A549 (cell line): ENCODE data around the gene SLITRK6. TPM values are rescaled to one million over a fixed set of nuclear protein-coding genes. Genes with fewer than 3 reads are reported as not detected.
A peak's percentile ranks its signal among the peaks of the same experiment; 100 is the strongest.

Experiments
- ATAC-seq, 2 experiments: fragments of 200-7000 bp in 1 of 2; fragments of >200 bp in 1 of 2; cut with Nextera tagmentation in 1 of 2; cut with Tn5 transposase in 1 of 2; 3 replicates each; pipeline versions ENCODE4 v1.8.0 to v1.9.1; 2018 to 2020; ENCODE audit warnings: mild to moderate bottlenecking in 1 of 2, moderate library complexity in 1 of 2
- CTCF ChIA-PET: fragments of 300-600 bp; sonication (Branson Sonifier 250); formaldehyde crosslinking; extraction: SDS; loops from one replicate; lab custom pipeline; 2021; ENCODE audit warnings: antibody characterized with exemption, inconsistent platforms; lab: Yijun Ruan, JAX
- POLR2A ChIA-PET: fragments of 350-600 bp; formaldehyde crosslinking; extraction: SDS; loops from one replicate; lab custom pipeline; 2021; ENCODE audit warnings: antibody characterized with exemption, inconsistent platforms; lab: Yijun Ruan, JAX
- DNase-seq, 2 experiments: peaks; one replicate each; pipeline versions ENCODE4 v3.0.0 to v3.0.0-alpha.2; 2011 to 2016; ENCODE audit warnings: low read depth in 1 of 2, low spot score in 1 of 2
- FAIRE-seq: peaks from 2 replicates; lab custom pipeline; 2011; peaks lifted over from hg19 to GRCh38; lab: Jason Lieb, UNC
- H3K27ac ChIP-seq, 2 experiments: fragments of >200 bp; sonication (Bioruptor Twin); formaldehyde crosslinking; 3 replicates each; pipeline ENCODE4 v1.5.1; 2016 to 2017
- H3K4me1 ChIP-seq: fragments of >200 bp; sonication (Bioruptor Twin); formaldehyde crosslinking; 3 replicates; pipeline ENCODE4 v1.6.1; 2016
- H3K4me2 ChIP-seq: fragments of >200 bp; sonication (Bioruptor Twin); formaldehyde crosslinking; 3 replicates; pipeline ENCODE4 v1.6.1; 2016
- H3K4me3 ChIP-seq: fragments of >200 bp; sonication (Bioruptor Twin); formaldehyde crosslinking; 3 replicates; pipeline ENCODE4 v1.5.1; 2016
- H3K9me3 ChIP-seq: fragments of >200 bp; sonication (Bioruptor Twin); formaldehyde crosslinking; 3 replicates; pipeline ENCODE4 v1.6.1; 2016
- BCL3 ChIP-seq: fragments of >200 bp; sonication (Bioruptor Twin); formaldehyde crosslinking; IDR thresholded peaks from 3 replicates; pipeline ENCODE4 v1.6.1; 2016
- BHLHE40 ChIP-seq: IDR thresholded peaks from 2 replicates; pipeline ENCODE4 v1.6.1; 2012; ENCODE audit warnings: low read depth, low read length, inconsistent platforms
- CBX2 ChIP-seq: fragments of 200-600 bp; sonication (generic); IDR thresholded peaks from 2 replicates; pipeline ENCODE4 v1.6.1; 2016; ENCODE audit warnings: low read depth, mild to moderate bottlenecking, borderline replicate concordance
- CHD2 ChIP-seq: fragments of 150-350 bp; IDR thresholded peaks from 2 replicates; pipeline ENCODE4 v1.6.1; 2014; ENCODE audit warnings: low read length; ENCODE audit not compliant: partially characterized antibody
- EHMT2 ChIP-seq: fragments of 200-600 bp; sonication (generic); IDR thresholded peaks from 2 replicates; pipeline ENCODE4 v1.6.1; 2016; ENCODE audit warnings: antibody characterized with exemption, low read depth, mild to moderate bottlenecking, moderate library complexity
- FOSL2 ChIP-seq, 2 experiments: fragments of 450-650 bp in 1 of 2; fragments of >200 bp in 1 of 2; sonication (Bioruptor Twin) in 1 of 2; formaldehyde crosslinking; IDR thresholded peaks; 2 replicates each; pipeline versions ENCODE4 v1.5.0 to v1.6.1; 2016 to 2020; ENCODE audit warnings: mild to moderate bottlenecking in 1 of 2, moderate library complexity in 1 of 2
- FOXS1 ChIP-seq: fragments of 250-450 bp; sonication (Bioruptor Pico); IDR thresholded peaks from 2 replicates; pipeline ENCODE4 v1.5.0; 2020; ENCODE audit warnings: mild to moderate bottlenecking, moderate library complexity
- GATA3 ChIP-seq: IDR thresholded peaks from 2 replicates; pipeline ENCODE4 v1.6.1; 2012; ENCODE audit warnings: borderline replicate concordance
- HOXA7 ChIP-seq: fragments of 250-450 bp; sonication (Bioruptor Pico); IDR thresholded peaks from 2 replicates; pipeline ENCODE4 v1.5.0; 2020; ENCODE audit warnings: mild to moderate bottlenecking, moderate library complexity
- KDM1A ChIP-seq: fragments of 200-600 bp; sonication (generic); IDR thresholded peaks from 2 replicates; pipeline ENCODE4 v1.6.1; 2016; ENCODE audit warnings: low read depth, mild to moderate bottlenecking
- MYC ChIP-seq: IDR thresholded peaks from 2 replicates; pipeline ENCODE4 v1.6.1; 2012; ENCODE audit warnings: mild to moderate bottlenecking, inconsistent platforms, low read length, improper control_type of control experiment, borderline replicate concordance
- NFE2L2 ChIP-seq: fragments of 150-350 bp; conservative IDR thresholded peaks from 2 replicates; pipeline ENCODE4 v1.6.1; 2014; ENCODE audit warnings: low read length
- POLR2A ChIP-seq: IDR thresholded peaks from 2 replicates; pipeline ENCODE4 v1.6.1; 2012; ENCODE audit warnings: mild to moderate bottlenecking, low read length
- POLR2AphosphoS2 ChIP-seq: conservative IDR thresholded peaks from 2 replicates; pipeline ENCODE4 v1.6.1; 2012; ENCODE audit warnings: low read length, improper control_type of control experiment, inconsistent platforms
- RAD21 ChIP-seq, 2 experiments: fragments of >200 bp in 1 of 2; sonication (Bioruptor Twin) in 1 of 2; formaldehyde crosslinking in 1 of 2; IDR thresholded peaks in 1 of 2; conservative IDR thresholded peaks in 1 of 2; 2 replicates in 1 of 2; 3 replicates in 1 of 2; pipeline ENCODE4 v1.6.1; 2012 to 2018; ENCODE audit warnings: inconsistent platforms in 1 of 2
- RCOR1 ChIP-seq: fragments of 150-350 bp; IDR thresholded peaks from 2 replicates; pipeline ENCODE4 v1.6.1; 2014; ENCODE audit warnings: antibody characterized with exemption, low read length, low read depth
- REST ChIP-seq: fragments of 200-600 bp; sonication (generic); IDR thresholded peaks from 2 replicates; pipeline ENCODE4 v1.6.1; 2016; ENCODE audit warnings: antibody characterized with exemption, mild to moderate bottlenecking, moderate library complexity
- SMC3 ChIP-seq: fragments of >200 bp; sonication (Bioruptor Twin); formaldehyde crosslinking; IDR thresholded peaks from 3 replicates; pipeline ENCODE4 v1.6.1; 2018; ENCODE audit warnings: inconsistent platforms
- WGBS: methylation state at CpG from one replicate; pipeline ENCODE4 v1.1.6; 2017; ENCODE audit errors: missing lambda C conversion rate; 5-methylcytosine and 5-hydroxymethylcytosine counted together
- polyA plus RNA-seq, 4 experiments: library from polyadenylated mRNA; depleted of rRNA in 3 of 4; stranded (reverse); fragments of >200 nt; fragmentation: RNase III in 1 of 4; extraction: RNeasy Plus Mini Kit Qiagen cat#74134 plus additional on column Dnase treatment in 1 of 4; gene quantifications; 2 replicates in 3 of 4; 3 replicates in 1 of 4; pipeline ENCODE4 v1.2.3, GENCODE V29; 2011 to 2017
- TF ChIP-seq, protein P1 (sequence below): fragments of >200 bp; sonication (Bioruptor Twin); formaldehyde crosslinking; IDR thresholded peaks from 3 replicates; pipeline ENCODE4 v1.5.1; 2016
- TF ChIP-seq, protein P2 (sequence below): IDR thresholded peaks from 2 replicates; pipeline ENCODE4 v1.6.1; 2012
- TF ChIP-seq, protein P3 (sequence below): fragments of 150-350 bp; IDR thresholded peaks from 2 replicates; pipeline ENCODE4 v1.6.1; 2014; ENCODE audit warnings: low read depth, mild to moderate bottlenecking, low read length

SLITRK6 gene
- polyA plus RNA-seq, 2 of the 4 experiments (the other 2 are of a cell fraction) = 0.66 to 18.2 TPM

DNA sequence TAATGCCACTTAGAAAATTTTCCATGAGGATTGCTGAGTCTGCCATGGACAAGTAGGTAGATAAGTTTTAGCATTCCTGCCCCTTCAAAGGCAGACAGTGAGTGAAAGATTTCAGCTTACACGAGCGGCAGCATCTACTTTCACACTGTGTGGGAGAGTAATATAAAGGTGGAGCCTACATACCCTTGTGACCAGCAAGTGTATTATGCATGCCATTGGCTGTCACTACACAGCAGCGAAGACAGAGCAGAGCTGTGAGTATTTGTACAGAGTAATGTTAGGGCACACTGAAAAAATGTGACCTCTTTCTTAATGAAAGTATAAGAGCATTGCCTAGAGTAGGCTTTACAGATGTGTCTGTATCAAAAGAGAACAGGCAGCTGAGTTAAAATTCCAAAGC is 14.0 kb downstream of the SLITRK6 start:
- no peak for DNase-seq
- WGBS = 70% methylated on average over 3 of the region's 3 CpGs
- no peak for ATAC-seq
- H3K9me3 ChIP-seq = no peaks in the 10 kb centered on the region
- FAIRE-seq = no peak
- H3K4me2 ChIP-seq = no peak overlapping the region
- POLR2A ChIA-PET = no interaction called here
- H3K4me1 ChIP-seq = no peaks in the 10 kb centered on the region
- CTCF ChIA-PET = no interaction called here
- no peak for TF ChIP-seq MYC
- no peak for TF ChIP-seq FOXS1 (CRISPR knock-in tag)
- no peak for TF ChIP-seq BHLHE40
- no peak overlapping the region for H3K4me3 ChIP-seq
- H3K27ac ChIP-seq = no peak overlapping the region

DNA sequence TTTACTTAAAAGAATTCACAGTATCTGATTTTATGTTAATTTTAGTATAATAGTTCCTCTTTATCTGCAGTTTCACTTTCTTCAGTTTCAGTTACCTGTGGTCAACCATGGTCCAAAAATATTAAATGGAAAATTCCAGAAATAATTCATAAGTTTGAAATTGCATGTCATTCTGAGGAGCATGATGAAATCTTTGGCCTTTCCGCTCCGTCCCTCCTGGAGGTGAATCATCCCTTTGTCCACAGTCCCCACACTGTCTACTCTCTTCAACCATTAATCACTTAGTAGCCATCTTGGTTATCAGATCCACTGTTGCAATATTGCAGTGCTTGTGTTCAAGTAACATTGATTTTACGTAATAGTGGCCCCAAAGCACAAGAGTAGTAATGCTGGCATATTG is 26.9 kb downstream of the SLITRK6 start:
- no peak for TF ChIP-seq FOSL2 (IDR thresholded peaks at IDR 0.05)
- peak; percentile 45 for TF ChIP-seq FOSL2 (CRISPR knock-in tag; IDR thresholded peaks at IDR 0.05)
- TF ChIP-seq, protein P1, sequence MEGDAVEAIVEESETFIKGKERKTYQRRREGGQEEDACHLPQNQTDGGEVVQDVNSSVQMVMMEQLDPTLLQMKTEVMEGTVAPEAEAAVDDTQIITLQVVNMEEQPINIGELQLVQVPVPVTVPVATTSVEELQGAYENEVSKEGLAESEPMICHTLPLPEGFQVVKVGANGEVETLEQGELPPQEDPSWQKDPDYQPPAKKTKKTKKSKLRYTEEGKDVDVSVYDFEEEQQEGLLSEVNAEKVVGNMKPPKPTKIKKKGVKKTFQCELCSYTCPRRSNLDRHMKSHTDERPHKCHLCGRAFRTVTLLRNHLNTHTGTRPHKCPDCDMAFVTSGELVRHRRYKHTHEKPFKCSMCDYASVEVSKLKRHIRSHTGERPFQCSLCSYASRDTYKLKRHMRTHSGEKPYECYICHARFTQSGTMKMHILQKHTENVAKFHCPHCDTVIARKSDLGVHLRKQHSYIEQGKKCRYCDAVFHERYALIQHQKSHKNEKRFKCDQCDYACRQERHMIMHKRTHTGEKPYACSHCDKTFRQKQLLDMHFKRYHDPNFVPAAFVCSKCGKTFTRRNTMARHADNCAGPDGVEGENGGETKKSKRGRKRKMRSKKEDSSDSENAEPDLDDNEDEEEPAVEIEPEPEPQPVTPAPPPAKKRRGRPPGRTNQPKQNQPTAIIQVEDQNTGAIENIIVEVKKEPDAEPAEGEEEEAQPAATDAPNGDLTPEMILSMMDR = no peak
- FAIRE-seq (no peak), DNase-seq (peak in 1 of 2 experiments; percentile 58), ATAC-seq (peak in 1 of 2 experiments; percentile 73; a peak in 3 of 6 replicates)
- WGBS = 43% methylated on average over 3 of the region's 3 CpGs
- ChIA-PET CTCF (no interaction called here), POLR2A (no interaction called here)
- H3K9me3 ChIP-seq = no peaks in the 10 kb centered on the region
- no peak overlapping the region; a peak in 2 of 6 replicates for H3K27ac ChIP-seq
- H3K4me2 ChIP-seq = no peak overlapping the region; the same call in 1 of the 3 replicates
- H3K4me3 ChIP-seq = no peak overlapping the region
- H3K4me1 ChIP-seq = peaks cover 4% of the 10 kb centered on the region; the same call in 1 of the 3 replicates

DNA sequence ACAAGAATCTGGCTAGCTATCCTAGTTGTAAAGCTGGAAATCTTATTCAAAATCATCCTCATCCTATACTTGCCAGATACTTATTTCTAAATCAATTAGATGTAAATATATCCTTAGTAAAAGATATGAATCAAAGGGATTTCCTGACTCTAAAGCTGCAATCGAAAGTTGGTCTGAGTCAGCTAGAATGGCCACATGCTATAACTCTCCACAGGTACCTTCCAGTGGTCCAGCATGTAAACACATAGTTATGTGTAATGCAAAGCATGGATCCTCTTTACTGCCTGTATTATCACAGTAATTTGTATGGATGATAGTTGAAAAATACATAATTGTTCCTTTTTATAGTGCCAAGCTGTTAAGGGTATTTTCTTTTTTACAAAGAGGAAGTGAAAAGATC is 27.4 kb downstream of the SLITRK6 start:
- no peak for TF ChIP-seq RAD21 (conservative IDR thresholded peaks at IDR 0.05 in 1 of 2, IDR thresholded peaks at IDR 0.05 in 1 of 2)
- TF ChIP-seq RCOR1 = no peak
- no peak for TF ChIP-seq POLR2AphosphoS2
- no peak for TF ChIP-seq NFE2L2
- no peak for TF ChIP-seq GATA3
- no peak for TF ChIP-seq EHMT2
- no peak for TF ChIP-seq BHLHE40
- TF ChIP-seq, protein P2, sequence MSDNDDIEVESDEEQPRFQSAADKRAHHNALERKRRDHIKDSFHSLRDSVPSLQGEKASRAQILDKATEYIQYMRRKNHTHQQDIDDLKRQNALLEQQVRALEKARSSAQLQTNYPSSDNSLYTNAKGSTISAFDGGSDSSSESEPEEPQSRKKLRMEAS = no peak
- TF ChIP-seq KDM1A = no peak
- TF ChIP-seq, protein P3, sequence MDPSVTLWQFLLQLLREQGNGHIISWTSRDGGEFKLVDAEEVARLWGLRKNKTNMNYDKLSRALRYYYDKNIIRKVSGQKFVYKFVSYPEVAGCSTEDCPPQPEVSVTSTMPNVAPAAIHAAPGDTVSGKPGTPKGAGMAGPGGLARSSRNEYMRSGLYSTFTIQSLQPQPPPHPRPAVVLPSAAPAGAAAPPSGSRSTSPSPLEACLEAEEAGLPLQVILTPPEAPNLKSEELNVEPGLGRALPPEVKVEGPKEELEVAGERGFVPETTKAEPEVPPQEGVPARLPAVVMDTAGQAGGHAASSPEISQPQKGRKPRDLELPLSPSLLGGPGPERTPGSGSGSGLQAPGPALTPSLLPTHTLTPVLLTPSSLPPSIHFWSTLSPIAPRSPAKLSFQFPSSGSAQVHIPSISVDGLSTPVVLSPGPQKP = no peak
- CTCF ChIA-PET = no interaction called here
- FAIRE-seq (no peak), ATAC-seq (no peak), DNase-seq (no peak)
- WGBS = 40% methylated on average over 1 of the region's 1 CpG
- Histone ChIP-seq H3K4me1 (peaks cover 4% of the 10 kb centered on the region; the same call in 1 of the 3 replicates), H3K27ac (peak overlapping the region in 1 of 2 experiments; percentile 17; a peak in 1 of 6 replicates), H3K9me3 (no peaks in the 10 kb centered on the region), H3K4me3 (no peak overlapping the region), H3K4me2 (no peak overlapping the region; the same call in 1 of the 3 replicates)
- POLR2A ChIA-PET = no interaction called here

DNA sequence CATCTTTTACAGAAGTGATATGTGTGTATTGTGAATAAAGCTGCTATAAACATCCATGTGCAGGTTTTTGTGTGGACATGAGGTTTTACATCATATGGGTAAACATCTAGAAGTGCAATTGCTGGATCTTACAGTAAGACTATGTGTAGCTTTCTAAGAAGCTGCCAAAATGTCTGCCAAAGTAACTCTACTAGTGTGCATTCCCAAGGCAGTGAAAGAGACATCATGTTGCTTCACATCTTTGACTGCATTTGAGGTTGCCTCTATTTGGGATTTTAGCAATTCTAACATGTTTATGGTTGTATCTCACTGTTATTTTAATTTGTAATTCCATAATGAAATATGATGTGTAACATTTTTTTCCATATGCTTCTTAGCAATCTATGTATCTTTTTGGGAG is 30.3 kb downstream of the SLITRK6 start:
- no peak for DNase-seq
- ChIA-PET POLR2A (no interaction called here), CTCF (no interaction called here)
- no peak for ATAC-seq
- no peak for FAIRE-seq
- Histone ChIP-seq H3K4me2 (no peak overlapping the region), H3K4me3 (no peak overlapping the region), H3K4me1 (peaks cover 4% of the 10 kb centered on the region; the same call in 1 of the 3 replicates), H3K9me3 (no peaks in the 10 kb centered on the region), H3K27ac (no peak overlapping the region)
- no peak for TF ChIP-seq CHD2
- no peak for TF ChIP-seq RAD21 (conservative IDR thresholded peaks at IDR 0.05 in 1 of 2, IDR thresholded peaks at IDR 0.05 in 1 of 2)
- no peak for TF ChIP-seq HOXA7 (CRISPR knock-in tag)
- no peak for TF ChIP-seq CBX2
- no peak for TF ChIP-seq EHMT2
- TF ChIP-seq POLR2A = no peak
- no peak for TF ChIP-seq KDM1A
- TF ChIP-seq REST = no peak
- no peak for TF ChIP-seq BCL3
- no peak for TF ChIP-seq FOXS1 (CRISPR knock-in tag)
- TF ChIP-seq SMC3 = no peak
